ENCODE results near the gene KLF12.

KLF12 gene

DNA sequence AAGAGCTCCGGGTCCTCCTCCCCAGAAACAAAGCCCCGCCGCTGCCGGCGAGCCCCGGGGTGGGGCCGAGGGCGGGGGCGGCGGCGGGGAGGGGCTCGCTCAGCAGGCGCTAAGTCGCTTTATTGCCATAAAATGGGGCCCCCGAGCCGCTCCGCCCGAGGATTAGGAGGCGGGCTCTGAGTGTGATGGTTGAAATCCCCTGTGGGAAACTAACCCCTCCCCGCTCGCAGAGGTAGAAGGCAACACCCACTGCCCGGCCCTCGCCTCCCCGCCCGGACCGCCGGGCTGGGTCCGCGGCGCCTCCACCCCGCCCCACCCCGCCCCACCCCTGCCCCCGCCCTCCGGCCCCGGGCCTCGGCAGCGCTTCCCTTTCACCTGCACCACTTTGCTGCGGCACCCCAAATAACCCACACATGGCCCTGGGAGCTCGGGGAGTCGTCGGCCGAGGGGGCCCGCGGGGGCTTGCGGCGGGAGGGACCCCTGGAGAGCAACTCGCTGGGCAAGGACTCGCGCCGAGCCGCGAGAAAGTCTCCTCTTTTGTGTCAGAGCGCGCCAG lies at the start of gene KLF12:
KLF12 (minus strand) TSS at position 184 of the 556 bp plus-strand sequence.
- DNase-seq, result peak; percentile 95

- DNase-seq, result no peak
These were observed 48.3 kb upstream of the KLF12 start for GRCh38 chr13:74182491-74182890.

DNA sequence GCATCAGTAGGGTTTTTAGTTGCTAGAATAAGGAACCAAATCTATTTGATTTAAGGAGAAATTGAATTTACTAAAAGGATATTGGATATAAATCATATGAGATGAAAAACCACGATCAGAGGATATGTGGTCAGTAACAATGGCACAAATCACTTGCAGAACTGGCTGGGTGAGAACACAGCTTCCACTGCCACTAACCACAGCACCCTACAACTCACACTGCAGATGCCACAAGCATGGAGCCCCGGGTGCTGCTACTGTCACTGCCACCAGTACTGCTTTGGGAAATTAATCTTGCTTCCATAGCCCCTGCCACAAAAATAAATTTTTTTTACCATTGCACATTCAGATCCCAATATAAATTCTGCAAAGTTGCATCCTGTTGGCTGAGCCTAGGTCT lies 40.6 kb upstream of the KLF12 start:
- no peak for DNase-seq

DNA sequence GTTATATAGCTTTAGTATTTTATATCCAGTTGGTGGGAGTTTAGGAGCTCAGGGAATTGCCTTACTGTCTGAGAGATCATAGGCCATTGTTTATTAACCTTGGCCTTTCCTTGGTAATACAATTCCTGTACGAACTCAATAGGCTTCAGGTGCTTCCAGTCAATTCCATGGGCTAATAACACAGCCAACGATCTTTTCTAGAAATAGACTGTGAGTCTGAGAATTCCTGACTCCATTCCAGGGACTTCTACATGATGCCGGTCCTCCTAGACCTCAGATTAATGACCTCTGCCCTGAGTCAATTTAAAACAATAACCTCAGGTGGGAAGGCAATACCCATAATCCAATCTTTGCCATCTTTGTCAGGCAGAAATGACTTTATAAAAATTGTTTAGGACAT lies 39.6 kb upstream of the KLF12 start:
- no peak for DNase-seq

- DNase-seq, result no peak
These were observed 37.4 kb upstream of the KLF12 start for GRCh38 chr13:74171641-74172040.

- no peak for DNase-seq
These were observed 35.5 kb upstream of the KLF12 start for GRCh38 chr13:74169676-74170075.

- DNase-seq, result no peak
These were observed 34.1 kb upstream of the KLF12 start for GRCh38 chr13:74168263-74168675.

DNA sequence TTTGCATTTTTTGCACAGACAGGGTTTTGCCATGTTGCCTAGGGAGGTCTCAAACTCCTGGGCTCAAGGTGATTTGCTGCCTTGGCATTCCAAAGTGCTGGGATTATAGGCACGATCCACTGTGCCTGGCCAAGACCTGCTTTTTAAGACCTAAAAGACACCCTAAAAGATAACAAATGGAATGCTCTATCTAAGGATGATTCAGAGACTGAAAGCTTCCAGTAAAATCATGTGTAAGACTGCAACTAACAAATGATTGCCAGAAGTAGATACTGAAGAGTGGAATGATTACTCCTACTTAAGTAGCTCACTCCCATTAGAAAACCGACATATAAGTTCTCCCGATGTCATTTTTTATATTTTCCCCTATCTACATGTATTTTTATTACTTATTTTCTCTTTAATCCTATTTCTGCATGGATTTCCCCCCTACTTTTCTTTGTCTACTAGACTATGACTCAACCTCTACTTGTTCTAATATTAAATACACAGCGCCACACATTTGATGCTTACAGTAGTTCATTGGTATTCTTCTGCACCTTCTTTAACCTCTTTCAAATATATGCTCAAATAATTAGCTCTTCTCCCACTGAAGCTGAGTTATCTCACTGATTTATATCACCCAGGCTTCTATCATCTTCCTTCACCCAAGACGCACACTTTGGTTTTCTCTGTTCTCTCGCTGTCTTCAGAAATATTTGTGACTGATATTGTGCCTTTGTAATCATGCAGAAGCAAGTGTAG lies 32.2 kb upstream of the KLF12 start:
- DNase-seq, result no peak

- no peak for DNase-seq
These were observed 28.6 kb upstream of the KLF12 start for GRCh38 chr13:74162782-74163181.

GRCh38 chr13:74162135-74162534 lies 27.9 kb upstream of the KLF12 start:
- no peak for DNase-seq

GRCh38 chr13:74158571-74159352 lies 24.6 kb upstream of the KLF12 start:
- no peak for DNase-seq

DNA sequence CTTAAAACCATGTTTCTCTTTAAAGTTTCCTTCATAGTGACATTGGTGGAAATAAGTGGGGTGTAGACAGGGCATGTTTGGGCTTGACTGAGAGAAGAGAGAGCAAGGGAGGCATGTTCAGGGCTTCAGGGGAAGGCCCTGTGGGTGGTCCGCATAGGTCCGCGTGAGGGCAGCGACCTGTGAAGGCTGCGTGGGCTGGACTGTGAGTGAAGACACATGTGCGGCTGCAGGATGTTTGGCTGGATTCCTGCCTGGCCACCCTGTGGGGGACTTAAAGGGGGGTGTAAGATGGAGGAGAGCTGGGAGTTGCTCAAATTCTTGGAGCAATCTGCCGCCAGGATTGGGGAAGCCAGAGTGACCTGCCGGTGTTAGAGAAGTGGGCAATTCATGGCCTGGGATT lies 23.8 kb upstream of the KLF12 start:
- no peak for DNase-seq

DNA sequence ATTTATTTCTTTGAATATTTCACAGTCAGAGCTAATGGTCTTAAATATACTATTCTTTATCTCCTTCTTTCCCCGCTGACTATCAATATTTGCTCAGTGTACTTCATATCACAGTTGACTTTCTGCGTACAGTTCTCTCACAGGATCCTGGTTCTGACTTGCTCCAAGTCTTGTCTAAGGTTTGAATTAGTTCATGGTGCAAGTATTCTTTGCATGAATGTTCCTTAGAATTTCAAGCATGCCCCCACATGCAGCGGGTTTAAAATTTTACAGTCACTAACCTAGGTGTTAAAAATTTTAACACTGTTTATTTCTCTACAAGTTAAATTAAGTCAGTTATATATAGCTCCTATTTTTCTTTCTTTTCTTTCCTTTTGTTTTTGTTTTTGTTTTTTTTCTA lies 20.8 kb upstream of the KLF12 start:
- no peak for DNase-seq

DNA sequence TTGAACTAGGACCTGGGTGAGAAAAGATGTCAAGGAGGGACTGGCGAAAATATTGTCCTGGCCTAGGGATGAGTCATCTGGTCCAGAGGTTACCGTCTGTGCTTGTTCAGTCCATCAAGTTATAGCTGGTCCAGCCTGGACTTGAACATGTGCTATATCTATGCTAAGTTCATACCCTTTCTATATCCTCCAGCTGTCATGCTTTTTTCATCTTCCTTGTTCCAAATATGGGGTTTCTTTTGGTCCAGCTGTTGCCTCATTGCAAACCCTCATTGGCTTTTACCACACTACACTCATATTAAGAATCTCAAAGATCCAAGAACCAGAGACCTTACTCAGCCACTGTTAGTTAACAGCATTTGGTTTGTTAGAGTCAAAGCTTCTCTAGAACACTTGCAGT lies 19.1 kb upstream of the KLF12 start:
- no peak for DNase-seq

GRCh38 chr13:74151859-74152258 lies 17.7 kb upstream of the KLF12 start:
- DNase-seq, result no peak

GRCh38 chr13:74148352-74148751 lies 14.1 kb upstream of the KLF12 start:
- DNase-seq, result no peak

GRCh38 chr13:74145249-74145975 lies 11.2 kb upstream of the KLF12 start:
- DNase-seq, result no peak

DNA sequence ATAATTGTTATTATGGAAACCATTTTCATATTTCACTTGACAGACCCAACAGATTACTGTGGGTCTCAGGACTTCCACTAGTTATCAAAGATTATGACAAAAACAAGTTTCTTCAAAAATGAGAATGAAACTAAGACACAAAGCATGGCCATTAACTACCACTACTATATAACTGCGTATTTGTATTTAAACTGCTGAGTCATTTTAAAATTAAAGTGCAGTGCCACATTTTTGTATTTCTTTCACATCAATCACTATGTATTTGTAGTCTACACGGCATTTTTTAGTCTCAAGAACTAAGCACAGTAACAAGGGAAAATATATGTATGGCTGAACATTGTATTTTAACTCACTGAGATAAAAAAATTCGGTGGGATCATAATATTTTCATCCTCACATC lies 10.1 kb upstream of the KLF12 start:
- DNase-seq, result no peak

GRCh38 chr13:74142257-74142656 lies 8.1 kb upstream of the KLF12 start:
- DNase-seq, result no peak

DNA sequence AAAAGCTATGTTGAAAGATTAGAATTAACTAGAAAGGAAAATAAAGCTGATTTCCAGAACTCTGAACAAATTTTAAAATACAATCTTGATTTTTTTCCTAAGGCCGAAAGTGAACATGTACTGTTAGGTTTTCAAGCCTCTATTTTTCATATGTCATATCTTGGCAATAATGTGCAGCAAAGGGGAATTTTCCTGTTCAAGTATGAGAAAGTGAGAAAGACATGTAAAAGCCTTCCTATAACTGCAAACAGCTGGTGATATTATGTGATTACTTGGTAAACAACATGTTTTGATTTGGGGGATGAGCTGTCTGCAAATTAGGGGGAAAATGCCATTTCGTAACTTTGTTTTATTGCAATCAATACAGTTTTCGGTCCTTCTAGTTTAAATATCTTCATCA lies 4.0 kb upstream of the KLF12 start:
- no peak for DNase-seq

DNA sequence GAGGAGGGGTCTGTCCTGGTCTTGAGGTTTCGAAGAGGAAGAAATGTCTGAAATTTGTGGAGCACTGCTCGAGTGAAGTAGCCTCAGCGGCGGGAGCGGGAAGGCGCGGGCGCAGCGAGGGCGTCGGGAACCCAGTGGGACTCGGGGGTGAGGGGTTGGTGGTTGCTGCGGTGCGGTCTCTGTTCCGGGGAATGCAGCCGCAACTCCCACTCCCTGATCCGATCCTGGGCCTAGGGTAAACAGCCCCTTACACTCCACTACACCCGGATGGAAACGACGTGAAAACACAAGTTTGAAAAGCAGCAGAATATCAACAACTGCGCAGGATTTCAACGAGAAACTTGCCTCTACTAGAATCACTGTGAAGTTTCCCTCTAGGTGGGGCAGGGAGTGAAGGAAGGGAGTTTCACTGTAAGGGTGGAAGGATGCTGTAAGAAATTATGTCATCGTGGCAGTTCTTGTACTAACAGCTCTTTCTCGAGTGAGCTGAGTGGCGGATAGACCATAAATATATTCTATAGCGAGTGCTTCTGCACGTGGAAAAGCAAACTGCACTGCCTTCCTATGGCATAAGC lies 2.0 kb upstream of the KLF12 start:
- peak; percentile 26 for DNase-seq

GRCh38 chr13:74135326-74136083 lies 1.3 kb upstream of the KLF12 start:
- peak; percentile 60 for DNase-seq
